GM19397 (cell line): ENCODE measurements around the gene CCDC102B.
A peak's percentile ranks its signal among the peaks of the same experiment; 100 is the strongest.
"Not testable (repeated sequence)": the region's sequence is repeated elsewhere in the genome, so short reads cannot be mapped to it uniquely, and the experiment has no call there.

ENCODE experiments used
- ATAC-seq: cut with Tn5 transposase; IDR thresholded peaks from one replicate; pipeline ENCODE4 v1.9.1; 2021; ENCODE audit warnings: mild to moderate bottlenecking, moderate library complexity; ENCODE audit not compliant: unreplicated experiment

The CCDC102B gene

GRCh38 chr18:68897286-68897685 lies 99.4 kb downstream of the CCDC102B start:
- ATAC-seq: no peak

GRCh38 chr18:68909579-68909978 lies 111.7 kb downstream of the CCDC102B start:
- no peak for ATAC-seq

- ATAC-seq: no peak
Observed at GRCh38 chr18:68915061-68915460, 117.2 kb downstream of the CCDC102B start.

- no peak for ATAC-seq
Observed at GRCh38 chr18:68916734-68917133, 118.9 kb downstream of the CCDC102B start.

GRCh38 chr18:68918216-68918615 lies 120.3 kb downstream of the CCDC102B start:
- ATAC-seq: no peak

- ATAC-seq: no peak
Observed at GRCh38 chr18:68919900-68920299, 122.0 kb downstream of the CCDC102B start.

GRCh38 chr18:68922392-68922791 lies 124.5 kb downstream of the CCDC102B start:
- ATAC-seq: no peak

- peak; percentile 76 for ATAC-seq
Observed at GRCh38 chr18:68925268-68925667, 127.4 kb downstream of the CCDC102B start.

GRCh38 chr18:68928762-68929675 lies 131.1 kb downstream of the CCDC102B start:
- ATAC-seq: no peak

- no peak for ATAC-seq
Observed at GRCh38 chr18:68935686-68936085, 137.8 kb downstream of the CCDC102B start.

- ATAC-seq: peak; percentile 58
Observed at GRCh38 chr18:68937029-68937599, 139.2 kb downstream of the CCDC102B start.

- ATAC-seq: no peak
Observed at GRCh38 chr18:68940039-68940438, 142.2 kb downstream of the CCDC102B start.

GRCh38 chr18:68940754-68941153 lies 142.9 kb downstream of the CCDC102B start:
- no peak for ATAC-seq

- no peak for ATAC-seq
Observed at GRCh38 chr18:68942230-68942629, 144.3 kb downstream of the CCDC102B start.

- not testable (repeated sequence) for ATAC-seq
Observed at GRCh38 chr18:68943861-68944260, 146.0 kb downstream of the CCDC102B start.

GRCh38 chr18:68944330-68944729 lies 146.4 kb downstream of the CCDC102B start:
- no peak for ATAC-seq

- no peak for ATAC-seq
Observed at GRCh38 chr18:68944826-68945225, 146.9 kb downstream of the CCDC102B start.

- no peak for ATAC-seq
Observed at GRCh38 chr18:68948622-68949021, 150.7 kb downstream of the CCDC102B start.

- no peak for ATAC-seq
Observed at GRCh38 chr18:68954738-68955137, 156.9 kb downstream of the CCDC102B start.

GRCh38 chr18:68956650-68957049 lies 158.8 kb downstream of the CCDC102B start:
- ATAC-seq: no peak

GRCh38 chr18:68960355-68960754 lies 162.5 kb downstream of the CCDC102B start:
- ATAC-seq: no peak

GRCh38 chr18:68962623-68963022 lies 164.7 kb downstream of the CCDC102B start:
- ATAC-seq: no peak
